Testis (tissue), 2 donors: ENCODE data around the gene EZH2.

Experiments
- CTCF ChIP-seq, 3 experiments: fragments of 450-650 bp in 2 of 3; fragments of 200-600 bp in 1 of 3; sonication (generic) in 1 of 3; IDR thresholded peaks; one replicate each; pipeline ENCODE4 v1.5.1; 2016 to 2019; ENCODE audit warnings: antibody characterized with exemption in 3 of 3, mild to moderate bottlenecking in 2 of 3, moderate library complexity in 1 of 3
- POLR2A ChIP-seq: fragments of 450-650 bp; IDR thresholded peaks from one replicate; pipeline ENCODE4 v1.6.1; 2017; ENCODE audit warnings: antibody characterized with exemption, mild to moderate bottlenecking, moderate library complexity

DNA sequence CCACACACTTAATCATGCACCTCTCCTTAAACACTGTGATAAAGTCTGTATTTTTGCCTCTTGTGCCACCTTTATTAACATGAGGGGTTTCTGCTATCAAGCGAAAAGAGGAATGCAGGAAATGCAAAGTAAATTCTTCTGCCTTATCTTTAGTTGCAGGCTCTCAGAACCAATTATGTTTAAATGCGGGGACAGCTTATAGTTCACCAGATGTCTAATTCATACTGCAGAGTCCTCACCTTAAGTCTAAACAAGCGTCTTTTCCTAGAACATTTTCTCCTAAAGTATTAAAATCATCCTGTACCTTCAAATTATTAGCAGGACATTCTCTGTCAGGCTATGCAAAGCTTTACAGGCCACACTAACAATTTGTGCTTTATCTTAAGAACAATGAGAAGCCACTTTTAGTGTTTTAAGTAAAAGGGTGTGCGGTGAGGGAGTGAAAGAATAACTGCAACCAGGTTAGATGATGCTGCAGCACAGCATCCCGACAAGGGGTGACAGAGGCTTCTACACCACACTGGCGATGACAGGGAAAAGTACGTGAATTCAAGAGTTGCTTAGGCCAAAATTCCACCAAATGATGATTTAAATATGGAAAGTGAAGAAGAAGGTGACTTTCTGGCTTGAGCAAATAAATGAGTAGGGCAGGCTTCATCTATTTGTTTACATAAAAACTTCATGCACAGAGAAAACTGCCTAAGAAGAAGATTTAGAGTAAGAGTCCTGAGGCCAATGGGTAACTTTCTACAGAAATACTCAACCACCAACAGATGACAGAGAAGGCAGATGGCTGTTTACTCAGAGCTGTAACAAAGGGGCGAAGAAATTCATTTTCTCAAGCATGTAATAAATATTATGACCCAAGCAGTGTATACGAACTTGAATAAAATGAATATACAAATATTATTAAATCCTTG is 36.0 kb downstream of the EZH2 start:
- no peak for TF ChIP-seq CTCF (IDR thresholded peaks at IDR 0.05)
- no peak for TF ChIP-seq POLR2A
